H7 (cell line): ENCODE data around the gene CDK14. TPM values are rescaled to one million over a fixed set of nuclear protein-coding genes. Genes with fewer than 3 reads are reported as not detected.
"Not testable (repeated sequence)": the region's sequence is repeated elsewhere in the genome, so short reads cannot be mapped to it uniquely, and the experiment has no call there.

Experiments
- DNase-seq: peaks from one replicate; pipeline ENCODE4 v3.0.0; 2012
- H3K27me3 ChIP-seq: 2 replicates; pipeline ENCODE4 v1.6.0; 2011; ENCODE audit warnings: mild to moderate bottlenecking, low read length; ENCODE audit not compliant: control insufficient read depth, insufficient read depth
- H3K36me3 ChIP-seq: replicated peaks from 2 replicates; pipeline ENCODE4 v1.5.1; 2011; ENCODE audit warnings: low read length; ENCODE audit not compliant: control insufficient read depth, insufficient read depth
- H3K4me3 ChIP-seq: 2 replicates; pipeline ENCODE4 v1.5.1; 2011; ENCODE audit warnings: low read depth, mild to moderate bottlenecking, control low read depth, low read length, moderate library complexity; ENCODE audit not compliant: insufficient read depth
- total RNA-seq: library from RNA; depleted of rRNA; stranded (reverse); fragments of >200 nt; shearing (Covaris generic); gene quantifications from 2 replicates; pipeline ENCODE4 v1.2.3, GENCODE V29; 2014

The CDK14 gene
- total RNA-seq, 1 experiment from 2014 or later, result 28.6 TPM

GRCh38 chr7:91142743-91143142 lies 546.6 kb downstream of the CDK14 start:
- DNase-seq, result no peak
- Histone ChIP-seq H3K36me3 (no peaks in the 10 kb centered on the region), H3K27me3 (no peaks in the 10 kb centered on the region), H3K4me3 (no peak overlapping the region)

- no peak for DNase-seq
- no peak overlapping the region for H3K4me3 ChIP-seq
Observed at GRCh38 chr7:91149341-91150246, 553.5 kb downstream of the CDK14 start.

GRCh38 chr7:91151916-91152315 lies 555.8 kb downstream of the CDK14 start:
- no peaks in the 10 kb centered on the region for H3K27me3 ChIP-seq
- H3K4me3 ChIP-seq, result no peak overlapping the region
- no peak for DNase-seq
- no peaks in the 10 kb centered on the region for H3K36me3 ChIP-seq

More at GRCh38 chr7:91149341-91150246, 553.5 kb downstream of the CDK14 start:
- H3K27me3 ChIP-seq, result no peaks in the 10 kb centered on the region
- H3K36me3 ChIP-seq, result no peaks in the 10 kb centered on the region

GRCh38 chr7:91156316-91157185 lies 560.4 kb downstream of the CDK14 start:
- Histone ChIP-seq H3K27me3 (no peaks in the 10 kb centered on the region), H3K36me3 (no peaks in the 10 kb centered on the region), H3K4me3 (no peak overlapping the region)
- no peak for DNase-seq

- Histone ChIP-seq H3K27me3 (no peaks in the 10 kb centered on the region), H3K36me3 (no peaks in the 10 kb centered on the region), H3K4me3 (no peak overlapping the region)
- DNase-seq, result no peak
Observed at GRCh38 chr7:91157579-91158320, 561.6 kb downstream of the CDK14 start.

- DNase-seq, result no peak
- Histone ChIP-seq H3K4me3 (no peak overlapping the region), H3K36me3 (no peaks in the 10 kb centered on the region), H3K27me3 (no peaks in the 10 kb centered on the region)
Observed at GRCh38 chr7:91162436-91162835, 566.3 kb downstream of the CDK14 start.

- Histone ChIP-seq H3K27me3 (no peaks in the 10 kb centered on the region), H3K36me3 (no peaks in the 10 kb centered on the region), H3K4me3 (no peak overlapping the region)
- DNase-seq, result no peak
Observed at GRCh38 chr7:91164506-91164905, 568.4 kb downstream of the CDK14 start.

- Histone ChIP-seq H3K27me3 (no peaks in the 10 kb centered on the region), H3K4me3 (no peak overlapping the region), H3K36me3 (no peaks in the 10 kb centered on the region)
- DNase-seq, result no peak
Observed at GRCh38 chr7:91165006-91165845, 569.1 kb downstream of the CDK14 start.

GRCh38 chr7:91165846-91166230 lies 569.7 kb downstream of the CDK14 start:
- no peaks in the 10 kb centered on the region for H3K27me3 ChIP-seq
- H3K36me3 ChIP-seq, result no peaks in the 10 kb centered on the region
- H3K4me3 ChIP-seq, result no peak overlapping the region
- DNase-seq, result no peak

GRCh38 chr7:91168871-91169829 lies 573.0 kb downstream of the CDK14 start:
- Histone ChIP-seq H3K36me3 (no peaks in the 10 kb centered on the region), H3K27me3 (no peaks in the 10 kb centered on the region), H3K4me3 (no peak overlapping the region)
- DNase-seq, result no peak

- no peaks in the 10 kb centered on the region for H3K36me3 ChIP-seq
- H3K27me3 ChIP-seq, result no peaks in the 10 kb centered on the region
- H3K4me3 ChIP-seq, result no peak overlapping the region
- DNase-seq, result peak; percentile 22
Observed at GRCh38 chr7:91169830-91170191, 573.7 kb downstream of the CDK14 start.

- H3K27me3 ChIP-seq, H3K4me3 ChIP-seq, DNase-seq, H3K36me3 ChIP-seq: not testable (repeated sequence)
Observed at GRCh38 chr7:91173265-91173664, 577.1 kb downstream of the CDK14 start.

GRCh38 chr7:91180746-91181145 lies 584.6 kb downstream of the CDK14 start:
- DNase-seq, result no peak
- H3K27me3 ChIP-seq, result no peaks in the 10 kb centered on the region
- no peaks in the 10 kb centered on the region for H3K36me3 ChIP-seq
- H3K4me3 ChIP-seq, result no peak overlapping the region
